ENCODE measurements around the gene PLXDC2.

- TF ChIP-seq POLR2A (IDR thresholded peaks at IDR 0.05; ENCODE audit: low read depth, low read length), result no peak
- no peak for TF ChIP-seq TAF1 (IDR thresholded peaks at IDR 0.05; ENCODE audit: low read depth, low read length)
- no peak for TF ChIP-seq POLR2AphosphoS5 (IDR thresholded peaks at IDR 0.05; ENCODE audit: low read depth, low read length)
Observed at GRCh38 chr10:19832699-19833098, 16.5 kb downstream of the PLXDC2 start.
